BJ (cell line): Measurements from ENCODE around the gene MAEL. TPM values are rescaled to one million over a fixed set of nuclear protein-coding genes. Genes with fewer than 3 reads are reported as not detected.

Experiments
- CTCF ChIA-PET: fragments of 350-600 bp; formaldehyde crosslinking; extraction: SDS; loops from one replicate; lab custom pipeline; 2021; ENCODE audit warnings: antibody characterized with exemption, inconsistent platforms; lab: Yijun Ruan, JAX
- POLR2A ChIA-PET: fragments of 300-600 bp; sonication (Branson Sonifier 250); formaldehyde crosslinking; extraction: SDS; loops from one replicate; lab custom pipeline; 2021; ENCODE audit warnings: antibody characterized with exemption; lab: Charles Lee
- DNase-seq: peaks from one replicate; pipeline ENCODE4 v3.0.0-alpha.2; 2011; ENCODE audit warnings: low read depth
- H3K27me3 ChIP-seq: 2 replicates; pipeline ENCODE4 v1.6.0; 2011; ENCODE audit warnings: low read length; ENCODE audit not compliant: control insufficient read depth, insufficient read depth
- H3K36me3 ChIP-seq: 2 replicates; pipeline ENCODE4 v1.5.1; 2011; ENCODE audit warnings: low read length; ENCODE audit not compliant: control insufficient read depth, insufficient read depth
- H3K4me3 ChIP-seq: 2 replicates; pipeline ENCODE4 v1.5.1; 2011; ENCODE audit warnings: low read depth, mild to moderate bottlenecking, control low read depth, low read length
- polyA plus RNA-seq: library from polyadenylated mRNA; depleted of rRNA; stranded (reverse); fragments of >200 nt; gene quantifications from 2 replicates; pipeline ENCODE4 v1.2.3, GENCODE V29; 2011
- TF ChIP-seq, protein P1 (sequence below): IDR thresholded peaks from 2 replicates; pipeline ENCODE4 v1.5.1; 2011; ENCODE audit warnings: low read depth, mild to moderate bottlenecking, control low read depth, inconsistent platforms, low read length, moderate library complexity; ENCODE audit not compliant: insufficient read depth

MAEL gene
- polyA plus RNA-seq, 1 experiment, result not detected

DNA sequence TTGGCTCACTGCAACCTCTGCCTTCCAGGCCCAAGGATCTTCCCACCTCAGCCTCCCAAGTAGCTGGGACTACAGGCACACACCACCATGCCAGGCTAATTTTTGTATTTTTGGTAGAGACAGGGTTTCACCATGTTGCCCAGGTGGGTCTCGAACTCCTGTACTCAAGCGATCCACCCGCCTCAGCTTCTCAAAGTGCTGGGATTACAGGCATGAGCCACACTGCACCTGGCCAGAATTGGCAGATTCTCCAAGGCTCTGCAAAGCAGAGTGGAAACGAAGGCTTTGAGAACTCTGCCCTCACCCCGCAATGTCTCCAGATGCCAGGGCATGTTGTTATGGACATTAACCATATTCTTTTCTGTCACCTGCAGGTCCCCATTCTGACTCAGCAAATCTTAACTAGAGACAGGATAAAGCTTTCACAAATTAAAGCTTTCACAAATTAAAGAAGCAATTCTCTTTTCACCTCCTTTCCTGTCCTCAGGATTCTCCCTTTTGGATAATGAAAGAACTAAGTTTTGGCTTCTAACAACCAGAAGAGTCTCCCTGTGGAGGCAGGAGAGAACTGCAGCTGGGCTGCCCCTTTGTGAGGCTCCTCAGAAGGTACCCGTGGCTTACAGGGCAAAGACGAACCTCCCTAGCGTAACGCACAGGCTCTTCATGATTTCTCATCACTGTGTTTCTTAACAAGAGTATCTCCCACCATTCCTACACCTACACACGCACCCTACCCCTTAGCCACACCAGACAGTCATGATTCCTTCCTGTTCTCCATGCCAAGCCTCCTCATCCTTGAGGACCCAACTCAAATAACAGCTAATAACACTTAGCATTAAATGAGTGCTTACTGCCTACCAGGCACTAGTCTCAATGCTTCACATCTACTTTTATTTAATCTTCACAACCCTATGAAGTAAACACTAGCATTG is 71.3 kb downstream of the MAEL start:
- DNase-seq, result no peak
- POLR2A ChIA-PET, result no interaction called here
- Histone ChIP-seq H3K36me3 (no peaks in the 10 kb centered on the region), H3K4me3 (no peak overlapping the region), H3K27me3 (no peaks in the 10 kb centered on the region)
- TF ChIP-seq, protein P1, sequence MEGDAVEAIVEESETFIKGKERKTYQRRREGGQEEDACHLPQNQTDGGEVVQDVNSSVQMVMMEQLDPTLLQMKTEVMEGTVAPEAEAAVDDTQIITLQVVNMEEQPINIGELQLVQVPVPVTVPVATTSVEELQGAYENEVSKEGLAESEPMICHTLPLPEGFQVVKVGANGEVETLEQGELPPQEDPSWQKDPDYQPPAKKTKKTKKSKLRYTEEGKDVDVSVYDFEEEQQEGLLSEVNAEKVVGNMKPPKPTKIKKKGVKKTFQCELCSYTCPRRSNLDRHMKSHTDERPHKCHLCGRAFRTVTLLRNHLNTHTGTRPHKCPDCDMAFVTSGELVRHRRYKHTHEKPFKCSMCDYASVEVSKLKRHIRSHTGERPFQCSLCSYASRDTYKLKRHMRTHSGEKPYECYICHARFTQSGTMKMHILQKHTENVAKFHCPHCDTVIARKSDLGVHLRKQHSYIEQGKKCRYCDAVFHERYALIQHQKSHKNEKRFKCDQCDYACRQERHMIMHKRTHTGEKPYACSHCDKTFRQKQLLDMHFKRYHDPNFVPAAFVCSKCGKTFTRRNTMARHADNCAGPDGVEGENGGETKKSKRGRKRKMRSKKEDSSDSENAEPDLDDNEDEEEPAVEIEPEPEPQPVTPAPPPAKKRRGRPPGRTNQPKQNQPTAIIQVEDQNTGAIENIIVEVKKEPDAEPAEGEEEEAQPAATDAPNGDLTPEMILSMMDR, result peak; percentile 20; the same call in 1 of the 2 replicates
- CTCF ChIA-PET, result interaction anchor here (0.6 to 18.3 kb wide), 26 partner anchors 8 to 480 kb away, joined by 3 to 343 read pairs (median 5); partner anchors contain the start of gene TADA1

DNA sequence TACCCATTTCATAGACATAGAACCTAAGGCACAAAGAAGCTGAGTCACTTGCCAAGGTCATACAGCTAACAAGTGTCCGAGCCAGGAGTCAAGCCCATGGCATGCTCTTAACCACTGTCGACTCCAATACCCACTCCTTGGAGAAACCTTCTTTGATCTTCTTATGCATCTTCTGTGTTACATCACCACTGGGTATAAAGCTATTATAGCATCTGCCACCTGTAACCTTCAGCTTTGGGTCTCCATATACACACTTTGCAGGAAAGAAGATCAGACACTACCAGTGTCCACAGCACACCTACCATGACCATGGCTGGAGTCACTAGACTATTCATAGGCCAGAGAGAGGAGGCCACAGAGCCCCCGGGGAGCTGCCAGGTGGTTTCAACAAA is 72.0 kb downstream of the MAEL start:
- Histone ChIP-seq H3K4me3 (no peak overlapping the region), H3K27me3 (no peaks in the 10 kb centered on the region), H3K36me3 (no peaks in the 10 kb centered on the region)
- POLR2A ChIA-PET, result no interaction called here
- no peak for DNase-seq
- CTCF ChIA-PET, result interaction anchor here (0.6 to 18.3 kb wide), 6 partner anchors 10 to 479 kb away, joined by 3 to 343 read pairs (median 14); no protein-coding TSS in a partner anchor
- TF ChIP-seq, protein P1, result no peak

DNA sequence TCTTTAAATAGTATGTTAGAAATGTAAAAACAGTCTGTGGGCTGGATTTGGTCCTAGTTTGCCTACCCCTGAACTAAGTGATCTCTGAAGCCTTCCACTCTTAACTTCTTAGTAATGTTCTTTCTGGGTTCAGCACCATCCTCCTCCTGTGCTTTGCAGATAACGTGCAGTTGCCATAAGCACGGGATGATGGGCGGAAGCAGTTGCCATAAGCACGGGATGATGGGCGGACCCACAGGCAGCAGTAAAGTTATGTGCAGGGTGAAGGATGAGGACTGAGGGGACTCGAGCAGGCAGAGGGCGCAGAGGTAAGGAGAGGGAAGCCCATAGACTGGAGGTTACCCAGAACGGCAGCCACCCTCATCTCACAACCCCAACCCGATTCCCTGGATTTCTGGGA is 75.5 kb downstream of the MAEL start:
- TF ChIP-seq, protein P1, result no peak
- H3K27me3 ChIP-seq, result no peaks in the 10 kb centered on the region
- no peaks in the 10 kb centered on the region for H3K36me3 ChIP-seq
- H3K4me3 ChIP-seq, result no peak overlapping the region
- no peak for DNase-seq
- ChIA-PET POLR2A (no interaction called here), CTCF (interaction anchor here (1.6 to 18.3 kb wide), 3 partner anchors 9 to 469 kb away, joined by 6 to 343 read pairs (median 39); no protein-coding TSS in a partner anchor)

DNA sequence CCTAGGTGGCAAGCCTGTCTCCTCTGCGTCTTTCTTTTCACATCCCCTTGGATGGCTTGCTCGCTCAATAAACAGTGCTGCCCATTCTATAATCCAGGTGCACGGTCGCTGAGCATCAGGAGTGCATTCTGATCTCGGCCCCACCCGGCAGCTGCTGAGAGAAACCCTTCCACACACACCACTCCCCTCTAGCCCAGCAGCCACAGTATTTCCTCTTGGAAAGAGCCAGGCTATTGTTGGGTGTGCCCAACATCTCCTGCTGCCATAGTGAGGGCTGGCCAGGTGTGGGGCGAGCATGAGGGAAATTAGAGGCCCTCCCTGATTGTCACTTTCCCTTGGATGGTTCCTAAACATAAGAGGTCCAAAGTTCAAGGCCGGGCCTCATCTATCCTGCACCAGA is 76.4 kb downstream of the MAEL start:
- no peaks in the 10 kb centered on the region for H3K36me3 ChIP-seq
- POLR2A ChIA-PET, result no interaction called here
- DNase-seq, result no peak
- TF ChIP-seq, protein P1, result no peak
- H3K27me3 ChIP-seq, result no peaks in the 10 kb centered on the region
- CTCF ChIA-PET, result interaction anchor here (0.9 to 18.3 kb wide), 9 partner anchors 14 to 469 kb away, joined by 3 to 343 read pairs (median 6); no protein-coding TSS in a partner anchor
- no peak overlapping the region for H3K4me3 ChIP-seq

DNA sequence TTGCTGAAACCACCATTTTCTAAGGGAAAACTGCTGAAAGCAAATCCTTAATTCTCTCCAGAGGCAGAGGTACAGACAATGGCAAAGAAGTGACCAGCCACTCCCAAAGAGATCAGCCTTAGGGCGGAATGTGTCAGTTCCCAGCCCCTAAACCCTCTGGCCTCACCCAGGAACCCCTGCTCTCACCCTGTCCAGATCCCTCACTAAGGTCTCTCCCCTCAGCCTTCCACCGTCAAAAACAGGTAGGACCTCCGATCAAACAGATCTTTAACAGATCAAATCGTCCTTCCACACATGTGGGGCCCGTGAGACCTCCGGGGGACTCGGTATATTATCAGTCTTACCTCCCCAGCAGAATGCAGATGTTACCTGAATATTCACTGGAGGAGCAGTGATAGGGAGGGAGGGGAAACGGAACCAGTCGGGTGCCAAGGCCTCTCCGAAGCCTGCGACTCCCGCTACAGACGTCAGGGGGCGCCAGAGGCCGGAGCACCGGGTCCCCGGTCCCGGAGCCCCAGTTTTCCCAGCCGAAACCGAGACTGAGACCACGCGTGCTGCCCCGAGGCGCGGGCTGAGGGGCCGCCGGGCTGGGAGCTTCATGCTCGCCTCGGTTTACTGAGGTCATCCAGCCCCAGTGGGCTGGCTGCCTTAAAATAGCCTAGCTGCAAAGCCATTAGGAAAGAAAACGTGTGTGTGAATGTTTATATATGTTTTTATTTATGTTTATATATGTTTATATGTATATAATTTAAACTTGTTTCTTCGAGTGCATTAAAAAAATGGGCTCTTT is 77.4 kb downstream of the MAEL start:
- TF ChIP-seq, protein P1, result peak; percentile 96
- ChIA-PET POLR2A (no interaction called here), CTCF (interaction anchor here (0.6 to 18.3 kb wide), 24 partner anchors 9 to 489 kb away, joined by 3 to 343 read pairs (median 4); no protein-coding TSS in a partner anchor)
- Histone ChIP-seq H3K4me3 (no peak overlapping the region), H3K27me3 (no peaks in the 10 kb centered on the region), H3K36me3 (no peaks in the 10 kb centered on the region)
- DNase-seq, result no peak
